Adipocyte (in vitro differentiated cells): ENCODE measurements around the gene GSTM4.

Experiments
- DNase-seq: peaks from one replicate; pipeline ENCODE4 v3.0.0-alpha.2; 2015; ENCODE audit warnings: low read depth
- H3K27me3 ChIP-seq: replicated peaks from 2 replicates; pipeline ENCODE4 v1.7.0; 2013; ENCODE audit warnings: mild to moderate bottlenecking, low read length, moderate library complexity; ENCODE audit not compliant: control insufficient read depth, insufficient read depth
- H3K36me3 ChIP-seq: 2 replicates; pipeline ENCODE4 v1.7.0; 2013; ENCODE audit warnings: low read length, mild to moderate bottlenecking, moderate library complexity; ENCODE audit not compliant: control insufficient read depth, insufficient read depth, severe bottlenecking
- H3K4me1 ChIP-seq: 2 replicates; pipeline ENCODE4 v1.7.0; 2013; ENCODE audit warnings: mild to moderate bottlenecking, low read length, moderate library complexity; ENCODE audit not compliant: control insufficient read depth, insufficient read depth
- H3K4me3 ChIP-seq: 2 replicates; pipeline ENCODE4 v1.7.0; 2013; ENCODE audit warnings: mild to moderate bottlenecking, low read length, moderate library complexity
- H3K9ac ChIP-seq: 2 replicates; pipeline ENCODE4 v1.7.0; 2013; ENCODE audit warnings: mild to moderate bottlenecking, low read length, moderate library complexity
- H3K9me3 ChIP-seq: 2 replicates; pipeline ENCODE4 v1.7.0; 2013; ENCODE audit warnings: mild to moderate bottlenecking, low read length, moderate library complexity; ENCODE audit not compliant: control insufficient read depth

GSTM4 gene

GRCh38 chr1:109625601-109626560, 30.0 kb upstream of the GSTM4 start:
- Histone ChIP-seq H3K4me3 (no peak overlapping the region), H3K36me3 (peaks cover 39% of the 10 kb centered on the region), H3K27me3 (no peaks in the 10 kb centered on the region), H3K9me3 (no peaks in the 10 kb centered on the region), H3K9ac (no peak overlapping the region), H3K4me1 (peaks cover 40% of the 10 kb centered on the region)
- DNase-seq = no peak

- Histone ChIP-seq H3K9ac (no peak overlapping the region), H3K27me3 (no peaks in the 10 kb centered on the region), H3K36me3 (peaks cover 49% of the 10 kb centered on the region), H3K4me3 (no peak overlapping the region), H3K9me3 (no peaks in the 10 kb centered on the region), H3K4me1 (peaks cover 35% of the 10 kb centered on the region)
- DNase-seq = no peak
Observed at GRCh38 chr1:109626682-109627408, 29.1 kb upstream of the GSTM4 start.

GRCh38 chr1:109627692-109628399, 28.1 kb upstream of the GSTM4 start:
- no peak overlapping the region for H3K4me3 ChIP-seq
- H3K27me3 ChIP-seq = no peaks in the 10 kb centered on the region
- DNase-seq = no peak
- H3K9ac ChIP-seq = no peak overlapping the region
- no peaks in the 10 kb centered on the region for H3K9me3 ChIP-seq
- peaks cover 25% of the 10 kb centered on the region for H3K4me1 ChIP-seq
- peaks cover 50% of the 10 kb centered on the region for H3K36me3 ChIP-seq

- Histone ChIP-seq H3K4me1 (peaks cover 16% of the 10 kb centered on the region), H3K36me3 (peaks cover 50% of the 10 kb centered on the region)
- no peak for DNase-seq
Observed at GRCh38 chr1:109628540-109629321, 27.2 kb upstream of the GSTM4 start.

GRCh38 chr1:109629372-109630030, 26.4 kb upstream of the GSTM4 start:
- peaks cover 50% of the 10 kb centered on the region for H3K36me3 ChIP-seq
- no peaks in the 10 kb centered on the region for H3K9me3 ChIP-seq
- no peak overlapping the region for H3K9ac ChIP-seq
- peaks cover 8% of the 10 kb centered on the region for H3K4me1 ChIP-seq
- H3K4me3 ChIP-seq = no peak overlapping the region
- no peak for DNase-seq
- H3K27me3 ChIP-seq = no peaks in the 10 kb centered on the region

More at GRCh38 chr1:109628540-109629321, 27.2 kb upstream of the GSTM4 start:
- H3K4me3 ChIP-seq = no peak overlapping the region
- no peaks in the 10 kb centered on the region for H3K27me3 ChIP-seq
- H3K9ac ChIP-seq = no peak overlapping the region
- no peaks in the 10 kb centered on the region for H3K9me3 ChIP-seq

- peak; percentile 52 for DNase-seq
- H3K9ac ChIP-seq = no peak overlapping the region
- no peak overlapping the region for H3K4me3 ChIP-seq
- no peaks in the 10 kb centered on the region for H3K27me3 ChIP-seq
- peaks cover 4% of the 10 kb centered on the region for H3K4me1 ChIP-seq
- H3K9me3 ChIP-seq = no peaks in the 10 kb centered on the region
- peaks cover 50% of the 10 kb centered on the region for H3K36me3 ChIP-seq
Observed at GRCh38 chr1:109630081-109630897, 25.6 kb upstream of the GSTM4 start.

GRCh38 chr1:109630898-109631512, 24.9 kb upstream of the GSTM4 start:
- Histone ChIP-seq H3K4me3 (no peak overlapping the region), H3K4me1 (peaks cover 5% of the 10 kb centered on the region), H3K9ac (no peak overlapping the region), H3K27me3 (no peaks in the 10 kb centered on the region), H3K9me3 (no peaks in the 10 kb centered on the region), H3K36me3 (peaks cover 50% of the 10 kb centered on the region)
- DNase-seq = no peak

- H3K9ac ChIP-seq = no peak overlapping the region
- H3K9me3 ChIP-seq = no peaks in the 10 kb centered on the region
- H3K27me3 ChIP-seq = no peaks in the 10 kb centered on the region
- H3K4me3 ChIP-seq = no peak overlapping the region
- peaks cover 12% of the 10 kb centered on the region for H3K4me1 ChIP-seq
- no peak for DNase-seq
- H3K36me3 ChIP-seq = peaks cover 46% of the 10 kb centered on the region
Observed at GRCh38 chr1:109631513-109632505, 24.1 kb upstream of the GSTM4 start.
